Measurements from ENCODE around the gene CCL24. TPM values are rescaled to one million over a fixed set of nuclear protein-coding genes. Genes with fewer than 3 reads are reported as not detected.
"Not testable (repeated sequence)": the region's sequence is repeated elsewhere in the genome, so short reads cannot be mapped to it uniquely, and the experiment has no call there.

The CCL24 gene
- total RNA-seq, 1 donor from 2014 or later, result not detected

DNA sequence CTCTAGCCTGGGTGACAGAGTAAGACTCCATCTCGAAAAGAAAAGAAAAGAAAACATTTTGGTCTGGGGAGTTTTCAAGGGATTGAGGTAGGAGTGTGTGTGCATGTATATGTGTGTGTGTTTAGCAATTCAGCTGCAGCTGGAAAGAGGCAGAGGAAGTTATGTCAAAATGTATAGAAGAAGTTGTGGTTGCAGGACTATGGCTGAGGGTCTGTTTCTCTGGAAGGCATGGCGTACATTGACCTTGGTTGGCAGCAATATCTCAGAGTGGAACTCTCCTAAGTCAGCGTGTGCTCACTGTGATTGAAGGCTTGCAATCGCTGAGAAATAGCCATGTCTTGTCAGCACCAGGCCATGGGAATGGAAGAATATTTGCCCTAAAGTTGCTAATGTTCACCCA, 36.6 kb upstream of the CCL24 start:
- Histone ChIP-seq H3K79me2 (ENCODE audit: insufficient read depth, low read length) (no peaks in the 10 kb centered on the region), H3K4me1 (ENCODE audit: insufficient read depth, low read length) (no peaks in the 10 kb centered on the region), H3K27me3 (ENCODE audit: insufficient read depth, low read length) (no peaks in the 10 kb centered on the region), H3K36me3 (ENCODE audit: insufficient read depth, low read length) (no peaks in the 10 kb centered on the region), H3K4me3 (ENCODE audit: insufficient read depth, low read depth, low read length) (no peak overlapping the region), H3K4me2 (ENCODE audit: low read length) (no peak overlapping the region), H3K9ac (ENCODE audit: low read length) (no peak overlapping the region), H3K9me3 (ENCODE audit: insufficient read depth, low read depth, low read length) (no peaks in the 10 kb centered on the region), H3K27ac (ENCODE audit: low read depth, low read length) (no peak overlapping the region), H2AFZ (ENCODE audit: low read depth, low read length) (no peak overlapping the region), H4K20me1 (ENCODE audit: insufficient read depth, low read length) (no peaks in the 10 kb centered on the region)
- Mint-ChIP-seq H3K9me3 (ENCODE audit: unreplicated experiment) (peaks cover 6% of the 10 kb centered on the region), H3K4me3 (ENCODE audit: unreplicated experiment) (no peak overlapping the region), H3K27me3 (ENCODE audit: low read depth, unreplicated experiment) (peaks cover 16% of the 10 kb centered on the region), H3K27ac (ENCODE audit: unreplicated experiment) (no peak overlapping the region), H3K36me3 (ENCODE audit: low read depth, unreplicated experiment) (no peaks in the 10 kb centered on the region), H3K4me1 (ENCODE audit: low read depth, unreplicated experiment) (no peaks in the 10 kb centered on the region)
- no peak for DNase-seq (ENCODE audit: low read depth)
- no peak for TF ChIP-seq EZH2 (IDR thresholded peaks at IDR 0.05; ENCODE audit: insufficient read depth, low read length)
- TF ChIP-seq, protein P1, sequence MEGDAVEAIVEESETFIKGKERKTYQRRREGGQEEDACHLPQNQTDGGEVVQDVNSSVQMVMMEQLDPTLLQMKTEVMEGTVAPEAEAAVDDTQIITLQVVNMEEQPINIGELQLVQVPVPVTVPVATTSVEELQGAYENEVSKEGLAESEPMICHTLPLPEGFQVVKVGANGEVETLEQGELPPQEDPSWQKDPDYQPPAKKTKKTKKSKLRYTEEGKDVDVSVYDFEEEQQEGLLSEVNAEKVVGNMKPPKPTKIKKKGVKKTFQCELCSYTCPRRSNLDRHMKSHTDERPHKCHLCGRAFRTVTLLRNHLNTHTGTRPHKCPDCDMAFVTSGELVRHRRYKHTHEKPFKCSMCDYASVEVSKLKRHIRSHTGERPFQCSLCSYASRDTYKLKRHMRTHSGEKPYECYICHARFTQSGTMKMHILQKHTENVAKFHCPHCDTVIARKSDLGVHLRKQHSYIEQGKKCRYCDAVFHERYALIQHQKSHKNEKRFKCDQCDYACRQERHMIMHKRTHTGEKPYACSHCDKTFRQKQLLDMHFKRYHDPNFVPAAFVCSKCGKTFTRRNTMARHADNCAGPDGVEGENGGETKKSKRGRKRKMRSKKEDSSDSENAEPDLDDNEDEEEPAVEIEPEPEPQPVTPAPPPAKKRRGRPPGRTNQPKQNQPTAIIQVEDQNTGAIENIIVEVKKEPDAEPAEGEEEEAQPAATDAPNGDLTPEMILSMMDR (IDR thresholded peaks at IDR 0.05; ENCODE audit: insufficient read depth, low read depth, low read length), result no peak
- no peak for FAIRE-seq

GRCh38 chr7:75849573-75849972, 36.0 kb upstream of the CCL24 start:
- no peak overlapping the region for H3K4me3 ChIP-seq (ENCODE audit: insufficient read depth, low read depth, low read length)
- Mint-ChIP-seq H3K9me3 (ENCODE audit: unreplicated experiment) (peaks cover 6% of the 10 kb centered on the region), H3K27ac (ENCODE audit: unreplicated experiment) (no peak overlapping the region), H3K27me3 (ENCODE audit: low read depth, unreplicated experiment) (peaks cover 16% of the 10 kb centered on the region), H3K36me3 (ENCODE audit: low read depth, unreplicated experiment) (no peaks in the 10 kb centered on the region), H3K4me1 (ENCODE audit: low read depth, unreplicated experiment) (no peaks in the 10 kb centered on the region), H3K4me3 (ENCODE audit: unreplicated experiment) (no peak overlapping the region)
- no peaks in the 10 kb centered on the region for H3K27me3 ChIP-seq (ENCODE audit: insufficient read depth, low read length)
- no peak overlapping the region for H3K9ac ChIP-seq (ENCODE audit: low read length)
- no peak overlapping the region for H3K27ac ChIP-seq (ENCODE audit: low read depth, low read length)
- DNase-seq (ENCODE audit: low read depth) (no peak), FAIRE-seq (no peak)
- H2AFZ ChIP-seq (ENCODE audit: low read depth, low read length), result no peak overlapping the region
- H3K4me1 ChIP-seq (ENCODE audit: insufficient read depth, low read length), result no peaks in the 10 kb centered on the region
- no peaks in the 10 kb centered on the region for H3K36me3 ChIP-seq (ENCODE audit: insufficient read depth, low read length)
- H3K4me2 ChIP-seq (ENCODE audit: low read length), result no peak overlapping the region
- no peaks in the 10 kb centered on the region for H4K20me1 ChIP-seq (ENCODE audit: insufficient read depth, low read length)
- H3K9me3 ChIP-seq (ENCODE audit: insufficient read depth, low read depth, low read length), result no peaks in the 10 kb centered on the region
- no peaks in the 10 kb centered on the region for H3K79me2 ChIP-seq (ENCODE audit: insufficient read depth, low read length)
- TF ChIP-seq, protein P1 (IDR thresholded peaks at IDR 0.05; ENCODE audit: insufficient read depth, low read depth, low read length), result no peak
- TF ChIP-seq EZH2 (IDR thresholded peaks at IDR 0.05; ENCODE audit: insufficient read depth, low read length), result no peak

GRCh38 chr7:75847707-75848106, 34.1 kb upstream of the CCL24 start:
- Mint-ChIP-seq H3K9me3 (ENCODE audit: unreplicated experiment) (peaks cover 3% of the 10 kb centered on the region), H3K4me3 (ENCODE audit: unreplicated experiment) (no peak overlapping the region), H3K36me3 (ENCODE audit: low read depth, unreplicated experiment) (no peaks in the 10 kb centered on the region), H3K27ac (ENCODE audit: unreplicated experiment) (no peak overlapping the region), H3K27me3 (ENCODE audit: low read depth, unreplicated experiment) (peaks cover 14% of the 10 kb centered on the region), H3K4me1 (ENCODE audit: low read depth, unreplicated experiment) (peaks cover 6% of the 10 kb centered on the region)
- Histone ChIP-seq H3K4me1 (ENCODE audit: insufficient read depth, low read length) (peaks cover 7% of the 10 kb centered on the region), H3K79me2 (ENCODE audit: insufficient read depth, low read length) (no peaks in the 10 kb centered on the region), H3K9me3 (ENCODE audit: insufficient read depth, low read depth, low read length) (no peaks in the 10 kb centered on the region), H3K4me2 (ENCODE audit: low read length) (no peak overlapping the region), H2AFZ (ENCODE audit: low read depth, low read length) (no peak overlapping the region), H3K27ac (ENCODE audit: low read depth, low read length) (no peak overlapping the region), H4K20me1 (ENCODE audit: insufficient read depth, low read length) (no peaks in the 10 kb centered on the region), H3K4me3 (ENCODE audit: insufficient read depth, low read depth, low read length) (no peak overlapping the region), H3K36me3 (ENCODE audit: insufficient read depth, low read length) (no peaks in the 10 kb centered on the region), H3K27me3 (ENCODE audit: insufficient read depth, low read length) (no peaks in the 10 kb centered on the region), H3K9ac (ENCODE audit: low read length) (no peak overlapping the region)
- no peak for TF ChIP-seq EZH2 (IDR thresholded peaks at IDR 0.05; ENCODE audit: insufficient read depth, low read length)
- TF ChIP-seq, protein P1 (IDR thresholded peaks at IDR 0.05; ENCODE audit: insufficient read depth, low read depth, low read length), result no peak
- FAIRE-seq (no peak), DNase-seq (ENCODE audit: low read depth) (no peak)

DNA sequence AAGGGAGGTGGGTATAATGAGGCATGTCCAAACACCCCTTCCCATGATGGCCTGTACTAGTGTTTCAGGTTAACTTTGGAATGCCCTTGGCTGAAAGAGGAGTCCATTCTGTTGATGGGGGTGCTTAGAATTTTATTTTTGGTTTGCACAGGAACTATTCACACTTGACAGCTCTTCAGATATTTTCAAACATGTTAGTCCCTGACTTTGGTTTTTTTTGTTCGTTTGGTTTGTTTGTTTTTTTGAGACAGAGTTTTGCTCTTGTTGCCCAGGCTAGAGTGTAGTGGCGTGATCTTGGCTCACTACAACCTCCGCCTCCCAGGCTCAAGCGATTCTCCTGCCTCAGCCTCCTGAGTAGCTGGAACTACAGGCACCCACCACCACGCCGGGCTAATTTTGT, 31.5 kb upstream of the CCL24 start:
- not testable (repeated sequence) for H4K20me1 ChIP-seq (ENCODE audit: insufficient read depth, low read length); DNase-seq (ENCODE audit: low read depth); H3K27me3 ChIP-seq (ENCODE audit: insufficient read depth, low read length); H3K27ac Mint-ChIP-seq (ENCODE audit: unreplicated experiment); FAIRE-seq; H3K4me1 Mint-ChIP-seq (ENCODE audit: low read depth, unreplicated experiment); H3K27ac ChIP-seq (ENCODE audit: low read depth, low read length); H3K36me3 Mint-ChIP-seq (ENCODE audit: low read depth, unreplicated experiment); H3K9me3 Mint-ChIP-seq (ENCODE audit: unreplicated experiment); H3K36me3 ChIP-seq (ENCODE audit: insufficient read depth, low read length); H3K4me3 Mint-ChIP-seq (ENCODE audit: unreplicated experiment); H3K4me2 ChIP-seq (ENCODE audit: low read length); H2AFZ ChIP-seq (ENCODE audit: low read depth, low read length); H3K4me3 ChIP-seq (ENCODE audit: insufficient read depth, low read depth, low read length); H3K9ac ChIP-seq (ENCODE audit: low read length); H3K79me2 ChIP-seq (ENCODE audit: insufficient read depth, low read length); H3K9me3 ChIP-seq (ENCODE audit: insufficient read depth, low read depth, low read length)
- H3K4me1 ChIP-seq (ENCODE audit: insufficient read depth, low read length), result peaks cover 11% of the 10 kb centered on the region
- peaks cover 12% of the 10 kb centered on the region for H3K27me3 Mint-ChIP-seq (ENCODE audit: low read depth, unreplicated experiment)

Data from astrocyte (in vitro differentiated cells and primary cell).